OCI-LY3 (cell line): ENCODE data around the gene PHACTR2.

Experiments used
- EZH2phosphoT487 ChIP-seq: fragments of 200-600 bp; shearing (Covaris generic); IDR thresholded peaks from 2 replicates; pipeline ENCODE4 v1.6.1; 2018; ENCODE audit warnings: antibody characterized with exemption, mixed run types, low read depth
- TF ChIP-seq, protein P1 (sequence below): fragments of 200-600, 300-600 bp; sonication (generic); IDR thresholded peaks from 2 replicates; pipeline ENCODE4 v1.5.1; 2014; ENCODE audit warnings: antibody characterized with exemption, low read length, low read depth

DNA sequence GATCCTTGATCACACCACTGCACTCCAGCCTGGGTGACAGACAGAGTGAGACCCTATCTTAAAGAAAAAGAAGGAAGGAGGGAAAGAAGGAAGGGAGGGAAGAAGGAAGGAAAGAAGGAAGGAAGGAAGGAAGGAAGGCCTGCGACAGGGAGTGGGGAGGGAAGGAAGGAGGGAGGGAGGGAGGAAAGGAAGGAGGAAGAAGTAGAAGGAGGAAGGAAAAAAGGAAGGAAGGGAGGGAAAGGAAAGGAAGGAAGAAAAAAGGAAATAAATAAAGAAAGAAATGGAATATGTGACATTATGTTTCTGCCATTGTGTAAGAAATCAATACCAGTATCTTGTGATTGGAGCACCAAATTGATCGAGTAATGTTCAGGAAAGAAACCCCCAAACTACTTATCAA is 16.2 kb downstream of the PHACTR2 start:
- TF ChIP-seq, protein P1, sequence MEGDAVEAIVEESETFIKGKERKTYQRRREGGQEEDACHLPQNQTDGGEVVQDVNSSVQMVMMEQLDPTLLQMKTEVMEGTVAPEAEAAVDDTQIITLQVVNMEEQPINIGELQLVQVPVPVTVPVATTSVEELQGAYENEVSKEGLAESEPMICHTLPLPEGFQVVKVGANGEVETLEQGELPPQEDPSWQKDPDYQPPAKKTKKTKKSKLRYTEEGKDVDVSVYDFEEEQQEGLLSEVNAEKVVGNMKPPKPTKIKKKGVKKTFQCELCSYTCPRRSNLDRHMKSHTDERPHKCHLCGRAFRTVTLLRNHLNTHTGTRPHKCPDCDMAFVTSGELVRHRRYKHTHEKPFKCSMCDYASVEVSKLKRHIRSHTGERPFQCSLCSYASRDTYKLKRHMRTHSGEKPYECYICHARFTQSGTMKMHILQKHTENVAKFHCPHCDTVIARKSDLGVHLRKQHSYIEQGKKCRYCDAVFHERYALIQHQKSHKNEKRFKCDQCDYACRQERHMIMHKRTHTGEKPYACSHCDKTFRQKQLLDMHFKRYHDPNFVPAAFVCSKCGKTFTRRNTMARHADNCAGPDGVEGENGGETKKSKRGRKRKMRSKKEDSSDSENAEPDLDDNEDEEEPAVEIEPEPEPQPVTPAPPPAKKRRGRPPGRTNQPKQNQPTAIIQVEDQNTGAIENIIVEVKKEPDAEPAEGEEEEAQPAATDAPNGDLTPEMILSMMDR = no peak
- TF ChIP-seq EZH2phosphoT487 = no peak
